Bronchial epithelial cell (primary cell): ENCODE data around the gene ZNF138. TPM values are rescaled to one million over a fixed set of nuclear protein-coding genes. Genes with fewer than 3 reads are reported as not detected.

Experiments
- DNase-seq: peaks from one replicate; pipeline ENCODE4 v3.0.0-alpha.2; 2010; ENCODE audit warnings: low read depth
- FAIRE-seq: peaks from 2 replicates; lab custom pipeline; 2011; peaks lifted over from hg19 to GRCh38; lab: Jason Lieb, UNC
- H3K27me3 ChIP-seq: 2 replicates; pipeline ENCODE4 v1.5.1; 2011; ENCODE audit warnings: low read length; ENCODE audit not compliant: control insufficient read depth, insufficient read depth
- H3K36me3 ChIP-seq: 2 replicates; pipeline ENCODE4 v1.5.1; 2011; ENCODE audit warnings: low read length; ENCODE audit not compliant: control insufficient read depth, insufficient read depth
- H3K4me3 ChIP-seq: 2 replicates; pipeline ENCODE4 v1.5.1; 2011; ENCODE audit warnings: mild to moderate bottlenecking, low read depth, low read length, control low read depth
- CTCF ChIP-seq: IDR thresholded peaks from 2 replicates; pipeline ENCODE4 v1.5.1; 2011; ENCODE audit warnings: mild to moderate bottlenecking, moderate library complexity, low read length, control low read depth, inconsistent platforms; ENCODE audit not compliant: insufficient read depth, severe bottlenecking
- total RNA-seq: library from RNA; depleted of rRNA; stranded (reverse); fragments of >200 nt; gene quantifications from 2 replicates; pipeline ENCODE4 v1.2.1, GENCODE V29; 2014

ZNF138 gene
- total RNA-seq, 1 donor from 2014 or later: 3.4 TPM

DNA sequence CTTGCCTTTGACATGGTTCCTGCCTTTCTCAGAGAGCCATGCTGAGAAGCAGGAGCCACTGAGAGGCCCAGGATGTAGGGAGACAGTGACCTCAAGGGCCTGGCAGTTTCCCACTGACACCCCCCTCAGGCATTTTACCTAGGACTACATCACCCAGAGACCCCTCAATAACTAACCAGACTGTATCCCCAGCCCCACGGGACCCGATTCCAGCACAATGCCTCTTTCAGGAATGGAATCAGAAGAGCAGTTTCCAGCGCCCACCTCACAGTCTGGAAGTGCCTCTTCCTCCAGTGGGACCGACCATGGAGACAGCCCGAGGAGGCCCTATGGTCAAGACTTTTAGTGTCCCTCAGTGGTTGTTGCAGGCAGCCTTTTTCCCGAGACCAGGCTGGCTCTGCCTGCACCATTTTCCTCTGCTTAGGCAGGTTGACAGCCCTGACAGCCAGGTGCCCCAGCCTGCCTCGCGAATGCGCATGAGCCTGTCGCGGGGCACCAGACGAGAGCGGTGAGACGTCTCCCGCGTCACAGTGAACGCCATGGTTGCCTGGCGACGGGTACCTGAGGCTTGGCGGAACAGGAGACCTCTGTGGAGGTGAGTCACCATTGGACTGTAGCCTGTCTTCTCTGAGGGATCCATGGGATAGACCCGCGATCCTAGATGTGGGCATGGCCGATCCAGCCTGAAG is 80.5 kb downstream of the ZNF138 start:
- H3K36me3 ChIP-seq: no peaks in the 10 kb centered on the region
- no peak for TF ChIP-seq CTCF
- FAIRE-seq (no peak), DNase-seq (no peak)
- peaks cover 1% of the 10 kb centered on the region for H3K27me3 ChIP-seq
- no peak overlapping the region for H3K4me3 ChIP-seq

GRCh38 chr7:64875258-64875657 is 81.0 kb downstream of the ZNF138 start:
- H3K36me3 ChIP-seq: no peaks in the 10 kb centered on the region
- DNase-seq (no peak), FAIRE-seq (no peak)
- no peak for TF ChIP-seq CTCF
- H3K27me3 ChIP-seq: peaks cover 1% of the 10 kb centered on the region
- H3K4me3 ChIP-seq: no peak overlapping the region

DNA sequence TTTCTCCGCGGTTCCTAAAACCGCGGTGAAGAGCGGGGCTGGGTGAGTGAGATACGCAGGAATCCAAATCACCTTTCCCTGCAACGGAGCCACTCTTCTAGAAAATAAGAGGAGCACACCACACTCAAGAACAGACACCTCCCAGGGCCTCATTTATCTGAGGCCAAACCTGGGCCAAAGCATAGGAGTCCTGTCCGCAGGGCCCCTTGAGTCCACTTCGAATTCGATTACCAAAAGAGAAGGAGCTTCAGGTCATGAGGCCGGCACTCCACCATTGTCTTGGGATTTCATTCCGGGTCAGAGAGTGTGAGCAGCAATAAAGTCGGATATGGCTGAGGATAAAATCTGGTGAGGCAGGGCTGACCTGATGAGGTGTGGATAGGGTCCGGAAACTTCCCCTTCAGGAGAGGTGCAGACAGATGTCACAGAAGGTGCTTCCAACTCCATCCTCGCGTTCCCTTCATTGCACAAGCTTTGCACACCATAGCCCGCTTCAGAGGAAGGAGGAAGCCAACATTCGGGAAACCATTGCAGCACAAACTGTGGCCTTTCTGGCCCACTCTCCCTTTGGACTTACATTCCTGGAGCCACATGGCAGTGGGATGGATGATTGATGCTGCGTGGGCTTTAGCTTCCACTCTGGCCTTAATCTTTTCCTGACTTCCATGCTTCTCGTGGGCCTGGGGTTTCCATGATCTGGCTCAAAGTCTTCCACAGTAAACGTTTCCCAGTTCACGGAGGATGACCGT is 81.6 kb downstream of the ZNF138 start:
- FAIRE-seq (no peak), DNase-seq (no peak)
- Histone ChIP-seq H3K27me3 (peaks cover 1% of the 10 kb centered on the region), H3K4me3 (no peak overlapping the region), H3K36me3 (no peaks in the 10 kb centered on the region)
- no peak for TF ChIP-seq CTCF

- DNase-seq (no peak), FAIRE-seq (no peak)
- no peak for TF ChIP-seq CTCF
- Histone ChIP-seq H3K36me3 (no peaks in the 10 kb centered on the region), H3K27me3 (peaks cover 1% of the 10 kb centered on the region), H3K4me3 (no peak overlapping the region)
Observed at GRCh38 chr7:64876792-64877713, 82.8 kb downstream of the ZNF138 start.

DNA sequence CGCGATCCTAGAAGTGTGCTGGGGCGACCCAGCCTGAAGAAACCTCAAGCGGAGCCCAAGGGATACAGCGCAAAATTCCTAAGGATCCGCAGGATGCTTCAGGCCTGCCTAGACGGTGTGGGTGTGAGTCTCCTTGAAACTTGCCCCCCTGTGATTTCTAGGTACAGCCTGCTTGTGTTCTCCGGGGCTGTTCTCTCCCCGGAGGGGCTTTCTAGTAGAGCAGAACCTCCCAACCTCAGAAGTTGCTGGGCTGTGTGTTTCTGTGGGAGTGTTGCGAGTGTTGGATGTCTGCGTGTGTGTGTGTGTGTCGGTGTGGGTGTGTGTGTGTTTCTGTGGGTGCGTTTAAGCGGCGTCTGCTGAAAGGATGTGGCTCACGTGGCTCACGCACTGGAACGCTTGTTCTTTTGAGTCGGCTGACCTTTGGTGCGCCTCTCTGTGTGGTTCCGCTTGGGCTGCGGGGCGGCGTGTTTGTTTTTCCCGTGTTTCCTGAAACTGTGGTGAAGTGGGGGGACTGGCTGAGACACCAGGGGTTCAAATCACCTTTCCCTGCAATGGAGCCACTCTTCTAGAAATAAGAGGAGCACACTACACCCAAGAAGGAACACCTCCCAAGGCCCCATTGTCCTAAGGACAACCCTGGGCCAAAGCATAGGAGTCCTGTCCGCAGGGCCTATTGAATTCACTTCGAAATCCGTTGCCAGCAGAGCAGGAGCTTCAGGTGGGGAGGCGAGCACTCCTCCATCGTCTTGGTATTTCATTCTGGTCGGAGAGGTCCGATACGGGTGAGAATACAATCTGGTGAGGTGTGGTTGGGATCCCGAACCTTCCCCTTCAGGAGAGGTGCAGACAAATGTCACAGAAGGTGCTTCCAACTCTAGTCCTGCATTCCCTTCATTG is 83.7 kb downstream of the ZNF138 start:
- no peak for DNase-seq
- H3K4me3 ChIP-seq: no peak overlapping the region
- no peak for TF ChIP-seq CTCF
- no peaks in the 10 kb centered on the region for H3K36me3 ChIP-seq
- H3K27me3 ChIP-seq: no peaks in the 10 kb centered on the region
- peak; percentile 28 for FAIRE-seq
